GM18909 (cell line): ENCODE results near the gene CLCN4.

Source experiments
- ATAC-seq: cut with Tn5 transposase; IDR thresholded peaks from one replicate; pipeline ENCODE4 v1.9.1; 2021; ENCODE audit warnings: mild to moderate bottlenecking; ENCODE audit not compliant: unreplicated experiment, poor library complexity

The CLCN4 gene

DNA sequence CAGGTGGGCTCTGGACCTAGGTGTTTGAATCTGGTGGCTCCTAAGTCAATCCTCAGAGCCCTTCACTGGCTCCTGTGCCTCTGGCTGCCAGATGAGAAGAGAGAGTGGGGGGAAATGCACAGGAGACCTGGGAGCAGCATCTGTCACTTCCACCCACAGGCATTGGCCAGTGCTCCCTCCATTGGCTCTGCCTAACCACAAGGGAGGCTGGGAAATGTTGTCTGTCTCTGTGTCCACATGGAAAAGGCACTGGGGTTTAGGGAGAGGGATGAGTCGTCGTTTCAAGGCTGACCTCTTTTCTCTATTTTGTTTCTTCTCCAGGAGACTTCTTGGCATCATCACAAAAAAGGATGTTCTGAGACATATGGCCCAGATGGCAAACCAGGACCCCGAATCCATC lies 76.4 kb downstream of the CLCN4 start:
- ATAC-seq = no peak

DNA sequence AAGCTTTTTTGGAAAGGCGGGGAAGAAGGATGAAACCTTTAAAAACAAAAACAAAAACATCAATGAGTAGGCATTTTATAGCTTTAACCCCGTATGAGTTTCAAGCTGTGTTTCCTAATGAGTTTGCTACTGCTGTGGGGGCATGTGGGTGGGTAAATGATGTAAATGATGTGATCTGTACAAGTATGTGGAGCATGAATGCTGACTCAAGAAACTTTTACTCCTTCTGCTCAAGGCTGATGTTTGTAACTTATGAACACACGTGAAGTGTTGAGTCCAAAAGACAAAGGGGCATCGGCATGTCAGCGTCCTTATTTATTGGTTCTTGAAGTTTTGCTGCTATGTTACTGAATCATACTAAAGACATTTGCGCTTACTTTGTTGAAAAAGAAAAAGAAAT lies 76.9 kb downstream of the CLCN4 start:
- no peak for ATAC-seq

DNA sequence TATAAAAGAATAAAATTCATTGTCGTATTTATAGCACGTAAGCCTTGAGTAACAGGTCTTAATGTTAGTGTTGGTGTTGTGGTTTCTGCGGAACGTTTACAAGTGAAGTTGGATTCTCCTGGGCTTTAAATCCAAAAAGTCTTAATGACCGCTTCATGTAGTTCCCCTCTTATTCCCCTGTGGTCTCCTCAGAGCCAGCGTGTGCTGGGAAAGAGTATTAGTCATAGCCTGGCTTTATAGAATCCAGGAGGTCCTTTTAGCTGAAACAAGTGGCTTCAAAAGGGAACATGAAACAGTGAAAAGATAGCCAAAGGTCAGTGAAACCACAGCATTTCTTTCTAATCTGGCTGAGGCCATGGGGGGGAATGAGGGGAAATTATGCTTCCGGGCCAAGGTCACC lies 79.1 kb downstream of the CLCN4 start:
- ATAC-seq = no peak

DNA sequence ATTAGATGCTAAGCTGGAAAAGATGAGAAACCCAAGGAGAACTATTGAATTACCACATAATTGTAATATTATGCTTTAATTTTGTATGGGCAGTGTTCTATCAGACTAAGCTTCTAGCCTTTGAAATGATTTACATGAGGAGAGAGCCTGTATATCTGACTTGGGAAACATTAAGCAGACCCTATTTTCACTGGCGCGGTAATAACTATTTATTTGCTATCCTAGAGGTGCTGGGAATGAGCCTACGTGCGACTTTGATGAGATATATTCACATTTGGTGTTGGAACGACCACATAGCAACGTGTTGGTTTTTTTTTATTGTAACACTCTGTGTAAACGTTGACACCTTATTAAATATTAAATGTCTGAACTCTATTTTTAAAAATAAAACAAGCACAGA lies 80.5 kb downstream of the CLCN4 start:
- ATAC-seq = no peak

DNA sequence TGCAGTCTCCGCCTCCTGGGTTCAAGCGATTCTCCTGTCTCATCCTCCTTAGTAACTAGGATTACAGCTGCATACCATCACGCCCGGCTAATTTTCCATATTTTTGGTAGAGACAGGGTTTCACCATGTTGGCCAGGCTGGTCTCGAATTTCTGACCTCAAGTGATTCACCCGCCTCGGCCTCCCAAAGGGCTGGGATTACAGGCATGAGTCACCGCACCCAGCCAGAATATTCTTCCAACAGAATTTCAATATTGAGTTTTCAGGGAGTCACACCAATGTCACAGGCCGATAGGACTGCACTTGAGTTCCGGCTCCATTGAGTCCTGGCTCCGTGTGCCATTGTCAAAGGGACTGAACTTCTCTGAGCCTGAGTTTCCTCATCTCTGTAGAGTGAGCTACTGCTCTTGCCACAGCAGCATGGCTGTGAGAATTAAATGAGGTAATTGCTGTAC lies 82.9 kb downstream of the CLCN4 start:
- no peak for ATAC-seq

DNA sequence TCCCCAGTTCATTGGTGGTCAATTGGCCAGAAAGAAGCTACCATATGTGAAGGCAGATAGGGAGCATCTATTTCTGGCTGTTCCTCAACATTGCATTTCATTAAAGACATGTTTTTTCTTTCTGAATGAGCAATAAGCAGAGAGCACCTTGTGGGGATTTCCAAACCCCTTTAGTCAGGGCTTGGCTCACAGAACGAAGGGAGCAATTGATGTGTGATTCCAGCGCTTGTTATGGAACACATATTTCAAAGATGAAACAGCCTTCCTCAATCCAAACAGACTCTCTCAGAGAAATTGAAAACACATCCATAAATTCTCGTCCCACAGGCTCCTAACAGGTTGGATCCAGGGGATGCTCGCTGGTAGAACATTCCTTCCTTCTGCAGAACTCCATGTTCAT lies 84.1 kb downstream of the CLCN4 start:
- no peak for ATAC-seq

DNA sequence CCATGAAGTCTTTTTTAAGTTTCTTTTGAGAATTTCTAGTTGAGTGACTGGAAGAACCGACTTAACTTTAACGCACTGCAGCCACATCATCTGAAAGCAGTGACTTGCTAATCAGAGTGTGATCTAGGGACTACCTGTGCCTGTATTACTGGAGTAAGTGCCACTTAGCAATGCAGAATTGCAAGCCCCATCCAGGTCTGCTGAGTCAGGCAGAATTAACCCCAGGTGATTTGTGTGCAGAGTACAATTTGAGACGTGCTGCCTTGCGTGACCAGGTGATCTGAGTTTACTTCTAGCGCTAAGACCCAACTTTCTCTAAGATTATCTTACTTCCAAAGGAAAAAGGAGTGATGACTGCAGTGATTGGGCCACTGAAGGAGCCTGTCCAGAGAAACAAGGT lies 85.3 kb downstream of the CLCN4 start:
- ATAC-seq = no peak

DNA sequence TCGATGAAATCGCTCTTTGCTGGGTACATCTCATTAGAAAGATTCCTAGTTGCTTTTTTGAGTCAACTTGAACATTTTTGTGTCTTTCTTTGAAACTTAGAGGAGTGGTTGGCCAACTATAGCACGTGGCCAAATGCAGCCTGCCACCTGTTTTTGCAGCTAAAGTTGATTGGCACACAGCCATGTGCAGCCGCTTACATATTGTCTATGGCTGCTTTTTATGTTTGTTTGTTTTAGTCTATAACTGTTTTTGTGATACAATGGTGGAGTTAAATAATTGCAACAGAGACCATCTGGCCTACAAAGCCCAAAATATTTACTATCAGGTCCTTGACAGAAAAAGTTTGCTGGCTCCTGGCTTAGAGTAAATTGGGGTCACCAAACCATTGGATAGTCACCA lies 86.3 kb downstream of the CLCN4 start:
- ATAC-seq = no peak

DNA sequence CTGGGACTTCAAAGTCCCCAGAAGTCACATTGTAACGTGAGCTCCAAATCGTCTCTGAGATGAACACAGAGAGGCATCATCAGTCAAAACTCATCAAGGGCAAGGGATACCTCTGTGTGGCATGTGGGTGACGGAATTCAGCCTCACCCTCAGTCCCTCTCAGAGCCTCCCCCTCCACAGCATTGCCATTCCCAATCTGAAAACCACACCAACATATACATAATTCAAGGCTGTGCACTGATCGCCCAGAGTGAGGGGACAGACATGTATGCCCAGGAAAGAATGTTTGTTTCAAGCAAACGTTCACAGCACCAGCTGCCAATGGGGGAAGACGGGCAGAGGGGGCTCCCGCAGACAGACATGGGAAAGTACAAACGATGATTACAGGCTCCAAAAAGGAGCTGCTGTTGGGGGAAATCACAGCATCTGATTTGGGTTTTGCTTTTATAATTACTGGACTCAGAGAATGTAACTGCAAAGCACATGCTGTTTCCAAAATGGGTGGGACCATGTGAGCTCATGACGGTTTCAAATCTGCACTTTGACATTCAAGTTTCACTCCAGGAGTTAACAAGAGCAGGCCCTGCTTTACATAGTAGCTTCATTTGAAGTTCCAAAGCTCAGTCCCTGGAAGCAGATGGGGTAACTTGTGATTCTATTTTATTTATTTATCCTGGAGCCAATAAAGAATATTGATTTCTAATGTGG lies 88.3 kb downstream of the CLCN4 start:
- no peak for ATAC-seq

DNA sequence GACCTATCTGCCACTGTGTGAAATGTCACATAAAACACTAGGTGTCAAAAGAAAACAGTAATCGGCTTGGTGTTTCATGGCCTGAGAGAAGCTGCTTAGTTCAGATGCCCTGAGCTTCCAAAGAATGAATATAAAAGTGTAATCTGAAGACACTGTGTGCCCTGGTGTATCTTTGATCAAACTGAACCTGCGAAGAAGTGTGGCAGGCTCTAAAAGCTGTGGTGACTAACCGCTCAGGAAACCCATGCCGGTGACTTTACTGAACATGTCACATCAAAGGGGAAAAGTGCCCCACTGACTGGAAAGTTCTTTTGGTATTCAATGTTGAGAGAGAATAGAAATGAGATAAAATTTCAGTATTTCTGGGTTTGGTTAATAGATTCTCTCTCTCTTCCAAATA lies 89.1 kb downstream of the CLCN4 start:
- no peak for ATAC-seq

DNA sequence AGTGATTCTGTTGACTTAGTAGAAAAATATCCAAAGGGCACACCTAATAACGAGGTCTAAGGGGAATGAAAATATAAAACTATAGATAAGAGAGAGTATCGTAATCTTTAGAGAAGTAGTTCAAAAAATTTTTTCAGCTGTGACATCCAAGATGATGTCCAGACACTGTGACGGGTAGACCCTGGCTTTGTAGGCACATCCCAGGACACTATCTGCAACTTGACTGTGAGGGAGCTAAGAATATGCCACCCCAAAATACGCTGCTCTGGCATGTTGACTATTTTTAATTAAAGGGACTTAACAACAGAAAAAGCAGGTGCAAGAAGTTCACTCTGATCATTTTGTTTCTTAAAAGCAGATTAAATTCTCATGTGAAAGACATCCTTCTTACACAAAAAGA lies 89.5 kb downstream of the CLCN4 start:
- ATAC-seq = no peak

DNA sequence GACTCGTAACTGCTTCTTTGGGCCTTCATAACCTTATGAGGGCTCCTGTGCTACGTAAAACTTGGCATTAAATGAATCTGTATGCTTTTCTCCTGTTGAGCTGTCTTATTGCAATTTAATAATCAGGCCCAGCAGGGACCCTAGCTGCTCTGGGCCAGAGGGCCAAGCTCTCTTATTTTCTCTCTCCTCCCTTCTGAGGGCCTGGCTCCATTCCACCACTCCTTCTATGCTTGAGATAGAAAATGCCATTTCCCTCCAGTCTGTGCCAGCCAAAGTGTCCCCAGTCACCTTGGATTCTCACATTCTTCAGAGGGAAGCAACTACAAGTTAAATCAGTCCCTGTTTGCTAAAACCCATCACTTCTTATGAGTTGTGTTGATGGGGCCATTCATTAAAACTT lies 90.1 kb downstream of the CLCN4 start:
- ATAC-seq = no peak

DNA sequence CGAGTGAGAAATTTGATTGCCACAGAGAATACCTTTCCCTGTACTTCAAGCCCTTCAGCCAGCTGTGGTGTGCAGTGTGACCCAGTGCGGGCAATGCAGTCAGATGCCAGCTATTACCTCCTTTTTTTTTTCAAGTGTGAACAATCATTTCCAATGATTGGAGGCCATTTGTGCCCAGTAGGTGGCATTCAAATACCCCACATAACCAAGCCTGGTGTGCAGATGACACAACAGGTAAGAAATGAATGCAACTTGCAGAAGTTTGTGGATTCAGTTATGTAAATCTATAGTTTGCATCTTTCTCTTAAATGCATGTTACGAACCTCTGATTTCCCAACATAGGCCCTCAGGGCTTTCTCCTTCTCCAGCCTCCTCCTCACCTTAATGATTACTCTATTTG lies 98.0 kb downstream of the CLCN4 start:
- no peak for ATAC-seq

DNA sequence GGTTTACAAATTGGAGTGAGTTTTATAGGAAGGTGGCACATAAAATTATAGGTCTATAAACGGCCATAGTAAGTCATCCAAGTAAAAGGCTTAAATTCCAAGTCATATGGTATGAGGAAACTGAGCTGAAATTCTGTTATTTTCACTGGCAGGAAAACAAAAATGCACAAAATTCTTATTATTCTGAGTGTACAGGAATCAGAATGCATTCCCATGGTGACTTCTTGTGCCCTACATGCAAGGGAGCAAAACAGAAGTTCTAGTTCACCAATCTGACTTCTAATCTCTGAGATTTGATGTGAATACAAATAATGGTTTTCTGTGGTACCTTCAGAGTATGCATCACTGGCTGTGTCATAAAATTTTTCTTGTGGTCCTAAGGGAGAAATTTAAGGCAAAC lies 102.9 kb downstream of the CLCN4 start:
- no peak for ATAC-seq

DNA sequence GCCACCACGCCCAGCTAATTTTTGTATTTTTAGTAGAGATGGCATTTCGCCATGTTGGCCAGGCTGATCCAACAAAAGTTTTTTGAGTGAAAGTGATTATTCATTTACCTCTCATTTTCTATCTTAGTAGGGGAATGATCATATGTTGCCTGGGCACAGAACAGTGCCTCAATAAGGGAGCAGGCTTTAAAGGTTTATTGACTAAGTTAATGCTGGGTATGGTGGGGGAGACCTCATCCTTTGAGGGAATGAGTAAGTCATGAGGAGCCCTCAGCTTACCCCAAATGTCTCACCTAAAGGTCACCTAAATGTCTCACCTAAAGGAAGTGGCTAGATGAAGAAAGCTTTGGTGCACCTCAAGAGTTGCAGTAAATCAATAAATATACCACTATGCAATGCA lies 109.0 kb downstream of the CLCN4 start:
- no peak for ATAC-seq

DNA sequence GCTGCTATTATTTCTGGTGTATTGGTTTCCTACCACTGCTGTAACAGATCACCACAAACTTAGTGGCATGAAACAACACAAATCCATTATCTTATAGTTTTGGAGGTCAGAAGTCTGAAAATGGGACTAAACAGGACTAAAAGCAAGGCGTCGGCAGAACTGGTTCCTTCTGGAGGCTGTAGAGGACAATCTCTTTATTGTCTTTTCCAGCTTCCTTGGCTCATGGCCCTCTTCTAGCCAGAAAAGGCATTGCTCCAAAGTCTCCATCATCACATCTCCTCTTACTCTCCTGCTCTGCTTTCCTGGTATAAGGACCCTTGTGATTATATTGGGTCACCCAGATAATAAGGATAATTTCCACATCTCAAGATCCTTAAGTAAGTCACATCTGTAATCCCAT lies 121.9 kb downstream of the CLCN4 start:
- ATAC-seq = no peak

DNA sequence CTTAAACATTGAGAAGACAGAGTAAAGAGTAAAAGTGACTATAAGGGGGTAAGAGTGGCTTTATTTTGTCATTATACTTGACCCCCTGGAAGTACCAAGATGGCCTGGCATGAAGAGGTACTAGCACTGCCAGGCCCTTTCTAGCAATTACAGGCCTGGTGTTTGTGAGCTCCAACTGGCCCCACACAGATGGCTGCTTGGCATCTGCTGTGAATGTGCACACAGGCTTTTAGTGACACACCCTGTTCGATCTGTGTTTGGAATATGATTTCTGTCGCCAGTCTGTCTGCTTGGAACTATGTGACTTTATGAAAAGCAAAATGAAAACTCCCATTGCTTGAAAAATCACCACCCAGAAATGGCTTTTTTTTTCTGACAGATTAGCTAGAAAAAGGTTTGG lies 123.3 kb downstream of the CLCN4 start:
- no peak for ATAC-seq

DNA sequence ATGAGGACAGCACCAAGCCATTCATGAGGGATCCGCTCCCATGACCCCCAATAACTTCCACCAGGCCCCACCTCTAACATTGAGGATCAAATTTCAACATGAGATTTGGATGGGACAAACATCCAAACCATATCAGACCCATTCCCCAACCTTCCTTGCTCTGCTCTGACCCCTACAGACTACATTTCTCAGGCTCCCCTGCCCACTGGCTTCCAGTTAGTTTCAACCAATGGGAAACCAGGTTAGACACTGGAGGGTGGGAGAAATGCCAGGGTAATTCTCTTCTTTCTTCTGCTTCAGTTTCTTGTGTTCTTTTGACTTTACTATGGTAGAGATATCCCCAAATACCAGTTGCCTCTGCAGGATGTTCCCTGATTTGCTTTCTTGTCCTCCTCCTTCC lies 125.7 kb downstream of the CLCN4 start:
- ATAC-seq = no peak

DNA sequence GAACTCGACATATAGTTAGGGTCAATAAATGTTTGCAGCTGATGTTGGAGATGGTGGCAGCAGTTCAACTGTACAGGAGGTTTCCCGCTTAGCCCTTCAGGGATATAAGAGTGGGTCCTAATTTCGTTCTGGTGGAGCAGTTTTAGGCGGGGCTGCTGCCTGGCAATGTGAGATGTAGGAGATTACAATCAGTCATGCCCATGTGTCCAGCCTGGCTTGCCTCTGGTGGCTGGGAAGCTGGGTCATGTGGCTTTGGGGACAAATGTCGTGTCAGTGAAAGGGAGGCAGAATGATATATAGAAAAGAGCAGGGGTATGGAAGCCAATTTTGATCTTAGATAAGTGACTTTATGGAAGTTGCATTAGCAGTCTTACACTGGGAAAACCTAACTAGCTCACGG lies 129.4 kb downstream of the CLCN4 start:
- ATAC-seq = no peak
